Activated CD4-positive, CD25-positive, alpha-beta regulatory T cell (primary cell): ENCODE measurements around the gene PLXNA4.

Experiments used
- DNase-seq, 4 experiments: peaks; one replicate each; lab custom pipeline; 2025; lab: John Stamatoyannopoulos, UW

The PLXNA4 gene

DNA sequence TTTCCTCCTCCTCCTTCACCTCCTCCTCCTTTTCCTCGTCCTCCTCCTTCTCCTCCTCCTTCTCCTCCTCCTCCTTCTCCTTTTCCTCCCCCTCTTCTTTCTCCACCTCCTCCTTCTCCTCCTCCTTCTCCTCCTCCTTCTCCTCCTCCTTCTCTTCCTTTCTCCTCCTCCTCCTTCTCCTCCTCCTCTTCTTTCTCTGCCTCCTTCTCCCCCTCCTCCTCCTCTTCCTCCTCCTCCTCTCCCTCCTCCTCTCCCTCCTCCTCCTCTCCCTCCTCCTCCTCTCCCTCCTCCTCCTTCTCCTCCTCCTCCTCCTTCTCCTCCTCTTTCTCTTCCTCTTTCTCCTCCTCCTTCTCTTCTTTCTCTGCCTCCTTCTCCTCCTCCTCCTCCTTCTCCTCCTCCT is 13.6 kb downstream of the PLXNA4 start:
- no peak for DNase-seq

DNA sequence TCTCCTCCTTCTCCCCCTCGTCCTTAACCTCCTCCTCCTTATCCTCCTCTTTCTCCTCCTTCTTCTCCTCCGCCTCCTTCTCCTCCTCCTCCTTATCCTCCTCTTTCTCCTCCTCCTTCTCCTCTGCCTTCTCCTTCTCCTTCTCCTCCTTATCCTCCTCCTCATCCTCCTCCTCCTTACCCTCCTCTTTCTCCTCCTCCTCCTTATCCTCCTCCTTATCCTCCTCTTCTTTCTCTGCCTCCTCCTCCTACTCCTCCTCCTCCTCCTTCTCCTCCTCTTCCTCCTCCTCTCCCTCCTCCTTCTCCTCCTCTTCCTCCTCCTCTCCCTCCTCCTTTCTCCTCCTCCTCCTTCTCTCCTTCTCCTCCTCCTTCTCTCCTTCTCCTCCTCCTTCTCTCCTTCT is 14.5 kb downstream of the PLXNA4 start:
- no peak for DNase-seq

DNA sequence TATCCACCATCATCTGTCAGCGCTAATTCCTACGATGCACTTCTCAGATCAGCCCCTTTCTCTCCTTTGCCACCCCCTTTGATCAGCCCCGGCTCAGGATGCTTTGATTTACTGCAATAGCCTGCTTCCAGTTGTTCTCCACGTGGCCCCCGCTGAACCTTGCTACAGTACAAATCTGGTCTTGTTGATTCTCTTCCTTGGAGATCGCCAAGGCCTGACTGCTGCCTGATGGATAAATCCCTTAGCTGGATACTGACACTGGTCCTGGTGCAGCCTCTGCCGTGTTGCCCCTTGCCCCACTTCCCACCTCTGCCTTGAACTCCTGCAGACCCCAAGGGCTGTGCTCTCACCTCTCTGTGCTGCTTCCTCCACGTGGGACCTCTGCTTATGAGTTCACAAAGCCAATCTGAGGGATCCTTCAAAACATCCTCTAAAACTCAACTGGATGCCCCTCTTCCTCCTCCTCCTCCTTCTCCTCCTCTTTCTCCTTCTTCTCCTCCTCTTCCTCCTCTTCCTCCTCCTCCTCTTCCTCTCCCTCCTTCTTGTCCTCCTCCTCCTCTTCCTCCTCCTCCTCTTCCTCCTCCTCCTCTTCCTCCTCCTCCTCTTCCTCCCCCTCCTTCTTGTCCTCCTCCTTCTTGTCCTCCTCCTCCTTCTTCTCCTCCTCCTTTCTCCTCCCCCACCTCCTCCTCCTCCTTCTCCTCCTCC is 15.3 kb downstream of the PLXNA4 start:
- DNase-seq: no peak

GRCh38 chr7:132560105-132560504 is 16.2 kb downstream of the PLXNA4 start:
- no peak for DNase-seq

DNA sequence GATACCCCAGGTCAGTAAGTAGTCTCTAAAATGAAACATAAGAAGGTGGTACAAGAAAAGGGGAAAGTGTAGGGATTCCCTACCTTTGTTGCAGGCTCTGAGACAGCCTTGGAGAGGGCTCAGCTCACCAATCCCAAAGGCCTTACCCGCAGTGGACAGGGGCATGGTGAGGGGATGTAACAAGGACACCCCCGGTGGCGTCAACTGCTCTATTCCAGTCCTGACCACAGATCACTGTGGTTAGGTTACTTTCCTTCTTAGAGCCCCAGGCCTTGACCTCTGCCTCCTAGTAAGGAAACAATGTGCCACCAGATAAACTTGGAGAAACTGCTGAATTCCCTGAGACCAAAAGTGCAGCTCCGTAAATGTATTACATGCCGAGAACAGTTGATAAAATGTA is 17.5 kb downstream of the PLXNA4 start:
- DNase-seq: no peak

DNA sequence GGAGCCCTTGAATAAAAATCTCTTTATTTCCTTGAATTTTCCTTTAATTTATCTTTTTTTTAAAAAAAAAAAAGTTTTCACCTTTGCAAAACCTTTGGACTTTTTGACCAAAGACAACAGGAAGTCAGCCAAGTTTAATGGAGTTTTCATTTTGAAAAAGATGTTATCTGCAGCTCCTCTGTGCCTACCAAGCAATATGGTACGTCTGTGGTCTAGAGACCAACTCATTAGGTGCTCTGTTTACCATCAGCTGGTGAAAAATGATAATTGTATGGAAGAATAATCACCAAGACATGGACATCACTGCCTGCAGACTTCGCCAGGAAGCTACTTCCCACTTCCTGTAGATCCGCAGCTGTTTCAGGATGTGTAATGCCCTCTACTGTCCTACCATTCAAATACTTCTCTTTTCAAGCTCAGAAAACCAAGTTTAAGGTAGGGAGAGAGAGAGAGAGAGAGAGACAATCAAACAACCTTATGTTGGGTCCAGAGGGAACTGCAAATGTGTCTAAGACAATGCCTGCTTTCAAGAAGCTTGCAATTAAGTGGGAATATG is 18.7 kb downstream of the PLXNA4 start:
- no peak for DNase-seq

DNA sequence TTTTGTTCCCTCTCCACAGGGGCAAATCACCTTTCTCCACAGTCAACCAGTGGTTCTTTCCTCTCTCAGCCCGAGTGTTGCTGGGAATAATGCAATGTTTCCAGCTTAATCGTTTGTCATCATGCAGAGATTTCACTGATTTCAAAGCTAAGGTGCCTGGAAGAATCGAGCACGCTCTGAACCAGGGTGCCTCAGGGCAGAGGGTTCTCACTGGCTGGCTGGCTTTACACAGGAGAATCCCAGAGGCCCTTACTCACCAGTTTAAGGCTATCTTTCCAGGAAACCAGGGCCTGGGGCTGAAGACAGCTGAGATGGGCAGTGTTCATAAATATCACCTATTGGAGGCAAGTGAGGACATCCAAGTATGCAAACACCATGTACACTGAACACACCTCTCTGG is 21.8 kb downstream of the PLXNA4 start:
- DNase-seq: no peak

- DNase-seq: no peak
Measured at GRCh38 chr7:132553031-132553430, 23.2 kb downstream of the PLXNA4 start.

GRCh38 chr7:132551886-132552285 is 24.4 kb downstream of the PLXNA4 start:
- DNase-seq: no peak

- DNase-seq: no peak
Measured at GRCh38 chr7:132551439-132551838, 24.8 kb downstream of the PLXNA4 start.

DNA sequence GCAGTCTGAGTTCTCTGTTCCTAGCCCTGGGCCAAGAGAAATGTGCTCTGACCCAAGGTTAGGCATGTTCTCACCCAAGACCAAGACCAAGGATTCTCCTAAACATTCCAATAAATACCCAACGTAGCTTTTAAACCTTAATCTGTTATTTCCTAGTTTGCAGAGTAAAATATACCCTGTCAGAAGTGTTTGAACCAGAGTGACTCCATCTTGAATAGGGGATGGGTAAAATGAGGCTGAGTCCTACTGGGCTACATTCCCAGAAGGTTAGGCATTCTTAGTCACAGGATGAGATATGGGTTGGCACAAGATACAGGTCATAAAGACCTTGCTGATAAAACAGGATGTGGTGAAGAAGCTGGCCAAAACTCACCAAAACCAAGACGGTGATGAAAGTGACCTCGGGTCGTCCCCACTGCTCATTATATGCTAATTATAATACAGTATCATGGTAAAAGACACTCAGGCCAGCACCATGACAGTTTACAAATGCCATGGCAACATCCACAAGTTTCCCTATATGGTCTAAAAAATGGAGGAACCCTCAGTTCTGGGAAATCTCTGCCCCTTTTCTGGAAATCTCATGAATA is 27.7 kb downstream of the PLXNA4 start:
- DNase-seq: no peak

DNA sequence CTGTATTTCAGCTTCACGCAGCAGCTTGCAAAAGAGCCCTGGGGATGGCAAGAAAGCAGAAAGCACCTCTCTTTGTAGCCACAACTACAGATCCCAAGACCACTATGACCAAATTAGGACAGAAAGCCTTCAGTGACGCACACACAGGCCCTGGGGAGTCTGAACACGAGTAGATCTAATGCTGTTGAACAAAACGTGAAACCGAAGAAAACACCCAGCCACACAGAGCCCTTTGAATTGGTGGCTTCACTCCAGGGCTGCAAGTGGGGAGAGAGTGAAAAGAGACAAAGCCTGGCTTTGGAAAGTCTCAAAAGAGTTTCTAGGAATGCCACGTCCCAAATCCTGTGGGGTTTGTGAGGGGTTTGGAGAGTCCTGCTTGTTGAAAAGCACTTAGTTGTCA is 28.4 kb downstream of the PLXNA4 start:
- no peak for DNase-seq

- no peak for DNase-seq
Measured at GRCh38 chr7:132546366-132547127, 29.7 kb downstream of the PLXNA4 start.

DNA sequence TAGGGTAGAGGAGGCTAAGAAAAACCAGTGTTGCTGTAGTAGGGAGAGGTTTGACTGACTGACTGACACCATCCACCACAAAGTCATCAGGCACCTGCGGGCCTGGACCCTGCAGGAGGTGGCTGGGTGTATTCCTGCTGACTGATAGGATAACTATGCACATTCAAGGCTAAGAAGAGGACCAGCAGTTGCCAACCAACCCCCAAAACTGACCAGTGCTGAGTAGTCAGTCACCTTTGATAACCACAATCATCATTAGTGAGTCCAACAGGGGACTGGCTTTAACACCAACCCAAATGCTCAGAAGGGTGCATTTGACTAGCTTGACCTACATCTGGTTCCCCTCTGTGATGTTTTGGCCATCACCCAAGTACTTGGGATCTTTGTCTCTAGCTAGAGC is 30.5 kb downstream of the PLXNA4 start:
- no peak for DNase-seq

GRCh38 chr7:132544999-132545398 is 31.3 kb downstream of the PLXNA4 start:
- no peak for DNase-seq

DNA sequence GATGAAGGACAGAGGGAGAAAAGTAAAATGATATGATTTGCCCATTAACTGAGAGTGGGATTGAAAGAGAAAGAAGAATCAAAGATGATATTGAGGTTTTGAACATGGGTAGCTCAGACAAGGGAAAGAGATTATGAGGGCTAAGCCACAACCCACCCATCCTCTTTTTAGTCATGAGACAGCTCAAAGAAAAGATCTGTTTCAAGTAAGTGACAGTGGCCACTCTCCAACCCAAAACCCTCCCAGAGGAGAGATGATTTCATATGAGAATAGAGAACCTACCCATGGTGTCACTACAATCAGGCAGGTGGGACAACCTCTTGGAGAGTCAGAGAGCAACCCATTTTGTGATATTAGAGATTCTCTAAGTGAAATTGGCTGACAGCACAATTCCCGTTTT is 32.2 kb downstream of the PLXNA4 start:
- no peak for DNase-seq

DNA sequence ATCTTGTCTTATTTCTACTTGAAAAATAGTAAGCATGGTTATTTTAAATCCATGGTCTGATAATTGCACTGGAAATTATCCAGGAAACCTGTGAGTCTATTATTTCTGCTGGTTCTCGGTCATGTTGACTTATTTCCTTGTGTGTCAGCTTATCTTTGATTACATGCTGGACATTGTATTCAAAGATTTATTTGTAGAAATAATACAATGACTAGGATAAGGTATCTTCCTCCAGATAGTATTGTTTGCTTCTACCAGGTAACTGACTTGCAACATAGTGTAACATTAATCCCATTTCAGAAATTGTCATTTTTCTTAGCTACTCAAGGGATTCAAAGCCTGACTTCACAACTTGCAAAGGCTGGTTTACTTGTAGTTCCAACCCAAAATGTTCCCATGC is 33.4 kb downstream of the PLXNA4 start:
- DNase-seq: no peak

GRCh38 chr7:132541656-132542055 is 34.6 kb downstream of the PLXNA4 start:
- DNase-seq: no peak

DNA sequence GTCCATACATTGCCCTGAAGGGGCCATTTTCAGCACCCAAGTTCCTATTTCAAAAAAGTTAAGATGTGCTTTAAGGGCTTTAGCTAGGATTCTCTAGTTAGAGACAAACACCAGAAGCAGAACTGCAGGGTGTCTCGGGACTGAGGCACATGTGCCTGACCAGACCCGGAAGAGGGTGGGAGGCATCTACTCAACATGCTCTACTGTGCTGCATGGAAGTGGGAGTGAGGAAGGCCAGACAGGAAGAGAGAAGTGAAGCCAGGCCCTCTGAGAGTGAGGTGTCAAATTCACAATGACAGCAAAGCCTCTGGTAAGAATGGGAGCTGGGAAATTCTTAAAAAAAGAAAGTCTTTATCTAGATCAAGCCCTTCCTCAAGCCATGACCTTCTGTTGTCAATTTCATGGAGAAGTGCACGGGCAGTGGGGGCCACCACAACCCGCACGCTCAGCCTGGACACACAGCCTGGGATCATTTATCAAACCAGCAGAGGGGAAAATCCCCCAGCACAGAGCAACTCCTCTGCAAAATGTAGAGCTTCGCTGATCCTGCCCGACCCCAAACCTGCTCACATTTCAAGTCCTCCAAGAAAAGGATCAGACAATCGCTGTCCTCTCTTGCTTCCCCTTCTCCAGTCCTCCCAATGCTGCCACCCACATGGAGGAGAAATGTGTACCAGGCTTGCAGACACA is 38.7 kb downstream of the PLXNA4 start:
- no peak for DNase-seq

GRCh38 chr7:132536654-132537395 is 39.4 kb downstream of the PLXNA4 start:
- no peak for DNase-seq

DNA sequence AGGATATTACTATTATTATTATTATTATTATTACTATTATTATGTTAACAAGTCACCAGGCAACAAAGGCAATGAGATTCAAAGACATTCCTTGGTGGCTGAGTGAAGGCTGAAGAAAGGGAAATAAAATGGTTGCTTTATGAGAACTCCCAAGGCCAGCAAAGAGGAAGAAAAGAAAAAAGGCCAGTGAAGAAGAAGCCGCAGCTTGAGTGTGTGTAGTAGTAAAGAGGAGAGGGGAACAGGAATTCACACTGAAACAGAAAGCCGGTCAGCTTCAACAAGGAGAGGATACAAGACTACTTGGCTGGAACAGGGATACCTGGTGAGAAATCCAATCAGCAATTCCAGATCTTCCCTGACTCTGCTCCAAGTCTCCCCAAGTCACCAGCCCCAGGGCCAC is 42.4 kb downstream of the PLXNA4 start:
- DNase-seq: no peak

DNA sequence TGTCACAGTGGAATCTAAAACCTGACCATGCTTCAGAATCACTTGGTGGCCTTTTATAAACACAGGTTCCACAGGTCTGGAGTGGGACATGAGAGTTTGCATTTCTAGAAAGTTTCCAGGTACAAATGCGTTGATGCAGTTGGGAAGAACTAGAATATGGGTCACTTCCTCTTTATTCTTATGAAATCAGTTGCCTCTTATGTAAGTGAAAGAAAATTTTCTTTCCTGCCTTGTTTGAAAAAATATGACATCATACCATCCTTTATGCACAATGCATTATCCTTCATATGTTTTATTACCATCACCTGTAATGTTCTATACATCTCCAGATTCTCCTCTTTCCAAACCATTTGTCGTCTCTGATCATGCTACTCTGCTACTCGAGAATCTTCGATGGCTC is 44.0 kb downstream of the PLXNA4 start:
- DNase-seq: no peak
